GM12878 (cell line): Measurements from ENCODE around the gene ANO9. TPM values are rescaled to one million over a fixed set of nuclear protein-coding genes. Genes with fewer than 3 reads are reported as not detected.

Source experiments
- BRCA1 ChIP-seq: IDR thresholded peaks from 2 replicates; pipeline ENCODE4 v1.6.1; 2011; ENCODE audit warnings: low read depth, low read length, improper control_type of control experiment
- HCFC1 ChIP-seq: fragments of 150-350 bp; IDR thresholded peaks from 2 replicates; pipeline ENCODE4 v1.6.1; 2014; ENCODE audit warnings: low read length
- NR2F1 ChIP-seq: fragments of 450-650 bp; conservative IDR thresholded peaks from 2 replicates; pipeline ENCODE4 v1.6.1; 2017; ENCODE audit warnings: mild to moderate bottlenecking
- NRF1 ChIP-seq: conservative IDR thresholded peaks from 2 replicates; pipeline ENCODE4 v1.6.1; 2011; ENCODE audit warnings: mild to moderate bottlenecking, low read depth, low read length, improper control_type of control experiment
- SIX5 ChIP-seq: IDR thresholded peaks from 2 replicates; pipeline ENCODE4 v1.6.1; 2011; ENCODE audit warnings: mild to moderate bottlenecking, low read depth, low read length, moderate library complexity; ENCODE audit not compliant: severe bottlenecking
- ZNF217 ChIP-seq: fragments of 450-650 bp; IDR thresholded peaks from 2 replicates; pipeline ENCODE4 v1.6.1; 2017; ENCODE audit warnings: antibody characterized with exemption, mild to moderate bottlenecking
- ZNF687 ChIP-seq: fragments of 450-650 bp; IDR thresholded peaks from 2 replicates; pipeline ENCODE4 v1.6.1; 2017; ENCODE audit warnings: mild to moderate bottlenecking, moderate library complexity
- polyA plus RNA-seq, 11 experiments: library from polyadenylated mRNA; depleted of rRNA in 4 of 11; unstranded in 6 of 11; stranded (reverse) in 5 of 11; fragments of >200 nt; fragmentation: Nextera tagmentation in 4 of 11; fragmentation: Illumina TruSeq in 1 of 11; extraction: Ambion mirVana in 4 of 11; extraction: Trizol in 1 of 11; gene quantifications; 1 replicate in 1 of 11; 2 replicates in 10 of 11; pipeline versions ENCODE4 v1.2.1 to v1.2.3, GENCODE V29; 2011 to 2016; ENCODE audit warnings: inconsistent platforms in 2 of 11, missing spikeins in 2 of 11, low read depth in 1 of 11
- total RNA-seq, 4 experiments: library from RNA; depleted of rRNA in 3 of 4; stranded (reverse); fragments of >200 nt in 3 of 4; fragmentation: Illumina TruSeq in 1 of 4; extraction: Trizol in 1 of 4; gene quantifications; 2 replicates each; pipeline versions ENCODE4 v1.2.1 to v1.2.3, GENCODE V29; 2013 to 2021
- TF ChIP-seq, protein P1 (sequence below): fragments of 450-650 bp; IDR thresholded peaks from 2 replicates; pipeline ENCODE4 v1.6.1; 2016; ENCODE audit warnings: mild to moderate bottlenecking, moderate library complexity, borderline replicate concordance
- TF ChIP-seq, protein P2 (sequence below): fragments of 150-350 bp; IDR thresholded peaks from 2 replicates; pipeline ENCODE4 v1.6.1; 2014; ENCODE audit warnings: mild to moderate bottlenecking, low read depth, low read length
- TF ChIP-seq, protein P3 (sequence below): IDR thresholded peaks from 2 replicates; pipeline ENCODE4 v1.6.1; 2011; ENCODE audit warnings: low read depth, mild to moderate bottlenecking, low read length, moderate library complexity, borderline replicate concordance; ENCODE audit errors: extremely low read depth

The ANO9 gene
- total and polyA plus RNA-seq, 10 of the 15 experiments (the other 5 are each of a cell fraction or from before 2014, with no cell fraction given) = 0.21 to 42.3 (median 12.0) TPM

GRCh38 chr11:449889-450808 lies 8.3 kb upstream of the ANO9 start, which contains the start of gene PTDSS2 (continued):
- TF ChIP-seq SIX5 (peak; percentile 96), ZNF217 (no peak), NRF1 (0 out of 2 replicates have a peak, but pooled peaks have one; percentile 12), HCFC1 (peak; percentile 99), ZNF687 (peak; percentile 60; the same call in 1 of the 2 replicates), BRCA1 (no peak), NR2F1 (peak; percentile 68)
- TF ChIP-seq, protein P1, sequence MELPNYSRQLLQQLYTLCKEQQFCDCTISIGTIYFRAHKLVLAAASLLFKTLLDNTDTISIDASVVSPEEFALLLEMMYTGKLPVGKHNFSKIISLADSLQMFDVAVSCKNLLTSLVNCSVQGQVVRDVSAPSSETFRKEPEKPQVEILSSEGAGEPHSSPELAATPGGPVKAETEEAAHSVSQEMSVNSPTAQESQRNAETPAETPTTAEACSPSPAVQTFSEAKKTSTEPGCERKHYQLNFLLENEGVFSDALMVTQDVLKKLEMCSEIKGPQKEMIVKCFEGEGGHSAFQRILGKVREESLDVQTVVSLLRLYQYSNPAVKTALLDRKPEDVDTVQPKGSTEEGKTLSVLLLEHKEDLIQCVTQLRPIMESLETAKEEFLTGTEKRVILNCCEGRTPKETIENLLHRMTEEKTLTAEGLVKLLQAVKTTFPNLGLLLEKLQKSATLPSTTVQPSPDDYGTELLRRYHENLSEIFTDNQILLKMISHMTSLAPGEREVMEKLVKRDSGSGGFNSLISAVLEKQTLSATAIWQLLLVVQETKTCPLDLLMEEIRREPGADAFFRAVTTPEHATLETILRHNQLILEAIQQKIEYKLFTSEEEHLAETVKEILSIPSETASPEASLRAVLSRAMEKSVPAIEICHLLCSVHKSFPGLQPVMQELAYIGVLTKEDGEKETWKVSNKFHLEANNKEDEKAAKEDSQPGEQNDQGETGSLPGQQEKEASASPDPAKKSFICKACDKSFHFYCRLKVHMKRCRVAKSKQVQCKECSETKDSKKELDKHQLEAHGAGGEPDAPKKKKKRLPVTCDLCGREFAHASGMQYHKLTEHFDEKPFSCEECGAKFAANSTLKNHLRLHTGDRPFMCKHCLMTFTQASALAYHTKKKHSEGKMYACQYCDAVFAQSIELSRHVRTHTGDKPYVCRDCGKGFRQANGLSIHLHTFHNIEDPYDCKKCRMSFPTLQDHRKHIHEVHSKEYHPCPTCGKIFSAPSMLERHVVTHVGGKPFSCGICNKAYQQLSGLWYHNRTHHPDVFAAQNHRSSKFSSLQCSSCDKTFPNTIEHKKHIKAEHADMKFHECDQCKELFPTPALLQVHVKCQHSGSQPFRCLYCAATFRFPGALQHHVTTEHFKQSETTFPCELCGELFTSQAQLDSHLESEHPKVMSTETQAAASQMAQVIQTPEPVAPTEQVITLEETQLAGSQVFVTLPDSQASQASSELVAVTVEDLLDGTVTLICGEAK = 0 out of 2 replicates have a peak, but pooled peaks have one; percentile 27
- TF ChIP-seq, protein P2, sequence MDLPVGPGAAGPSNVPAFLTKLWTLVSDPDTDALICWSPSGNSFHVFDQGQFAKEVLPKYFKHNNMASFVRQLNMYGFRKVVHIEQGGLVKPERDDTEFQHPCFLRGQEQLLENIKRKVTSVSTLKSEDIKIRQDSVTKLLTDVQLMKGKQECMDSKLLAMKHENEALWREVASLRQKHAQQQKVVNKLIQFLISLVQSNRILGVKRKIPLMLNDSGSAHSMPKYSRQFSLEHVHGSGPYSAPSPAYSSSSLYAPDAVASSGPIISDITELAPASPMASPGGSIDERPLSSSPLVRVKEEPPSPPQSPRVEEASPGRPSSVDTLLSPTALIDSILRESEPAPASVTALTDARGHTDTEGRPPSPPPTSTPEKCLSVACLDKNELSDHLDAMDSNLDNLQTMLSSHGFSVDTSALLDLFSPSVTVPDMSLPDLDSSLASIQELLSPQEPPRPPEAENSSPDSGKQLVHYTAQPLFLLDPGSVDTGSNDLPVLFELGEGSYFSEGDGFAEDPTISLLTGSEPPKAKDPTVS = peak; percentile 33; the same call in 1 of the 2 replicates
- TF ChIP-seq, protein P3, sequence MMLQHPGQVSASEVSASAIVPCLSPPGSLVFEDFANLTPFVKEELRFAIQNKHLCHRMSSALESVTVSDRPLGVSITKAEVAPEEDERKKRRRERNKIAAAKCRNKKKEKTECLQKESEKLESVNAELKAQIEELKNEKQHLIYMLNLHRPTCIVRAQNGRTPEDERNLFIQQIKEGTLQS = peak; percentile 19; the same call in 1 of the 2 replicates
